NB4 (cell line): ENCODE results near the gene GC.
"Not testable (repeated sequence)": the region's sequence is repeated elsewhere in the genome, so short reads cannot be mapped to it uniquely, and the experiment has no call there.

ENCODE experiments used
- DNase-seq: peaks from one replicate; pipeline ENCODE4 v3.0.0; 2010; ENCODE audit warnings: low read depth
- H3K4me3 ChIP-seq: one replicate; pipeline ENCODE4 v1.5.1; 2011; ENCODE audit warnings: mild to moderate bottlenecking, low read depth, low read length, moderate library complexity
- CTCF ChIP-seq: IDR thresholded peaks from one replicate; pipeline ENCODE4 v1.5.1; 2012; ENCODE audit warnings: low read depth, low read length
- MAX ChIP-seq: IDR thresholded peaks from 2 replicates; pipeline ENCODE4 v1.6.1; 2011; ENCODE audit warnings: low read depth, low read length
- MYC ChIP-seq: IDR thresholded peaks from 2 replicates; pipeline ENCODE4 v1.6.1; 2011; ENCODE audit warnings: low read depth, low read length
- POLR2A ChIP-seq: IDR thresholded peaks from 2 replicates; pipeline ENCODE4 v1.6.1; 2011; ENCODE audit warnings: mild to moderate bottlenecking; ENCODE audit not compliant: insufficient read length; ENCODE audit errors: extremely low read depth

The GC gene

DNA sequence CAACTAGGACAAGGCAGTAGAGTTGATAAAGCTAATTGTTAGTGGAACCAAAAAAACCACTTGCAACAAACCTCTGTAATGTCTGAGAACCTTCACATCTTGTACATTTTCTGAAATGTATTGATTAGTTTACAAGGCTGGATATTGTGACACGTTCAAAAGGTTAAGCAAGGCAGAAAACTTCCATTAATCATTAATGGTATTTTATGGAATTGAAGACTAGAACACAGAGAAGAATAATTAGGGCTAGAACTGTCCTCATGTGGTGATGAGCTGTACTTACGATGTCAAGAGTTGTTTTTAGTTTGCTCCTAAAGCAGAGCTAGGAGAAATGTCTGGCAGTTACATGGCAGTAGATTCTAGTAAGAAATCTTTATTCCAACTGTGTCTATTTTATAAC is 12.3 kb downstream of the GC start:
- H3K4me3 ChIP-seq: no peak overlapping the region
- no peak for DNase-seq
- TF ChIP-seq MYC (no peak), MAX (no peak), POLR2A (no peak), CTCF (no peak)

- no peak for DNase-seq
- TF ChIP-seq POLR2A (no peak), MYC (no peak), CTCF (no peak), MAX (no peak)
- H3K4me3 ChIP-seq: no peak overlapping the region
Observed at GRCh38 chr4:71769434-71769833, 14.4 kb downstream of the GC start.

DNA sequence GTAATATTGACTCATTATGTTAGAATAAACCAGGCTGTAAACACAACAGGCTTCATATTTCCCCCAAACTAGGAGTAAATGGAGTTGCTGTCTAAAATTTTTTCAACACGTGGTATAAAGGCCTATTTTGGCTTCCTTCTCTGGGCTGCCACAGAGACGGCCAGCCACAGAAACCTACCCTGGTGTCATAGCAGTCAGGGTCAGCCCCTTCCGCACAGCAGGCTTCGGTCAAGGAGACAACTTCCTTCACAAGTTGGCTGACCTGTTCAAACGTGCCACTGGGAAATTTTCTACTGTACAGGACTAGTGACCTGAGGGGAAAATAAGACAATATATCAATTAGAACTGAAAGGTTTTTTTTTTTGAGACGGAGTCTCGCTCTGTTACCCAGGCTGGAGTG is 15.8 kb downstream of the GC start:
- no peak for DNase-seq
- TF ChIP-seq MAX (no peak), POLR2A (no peak)
- H3K4me3 ChIP-seq: no peak overlapping the region

DNA sequence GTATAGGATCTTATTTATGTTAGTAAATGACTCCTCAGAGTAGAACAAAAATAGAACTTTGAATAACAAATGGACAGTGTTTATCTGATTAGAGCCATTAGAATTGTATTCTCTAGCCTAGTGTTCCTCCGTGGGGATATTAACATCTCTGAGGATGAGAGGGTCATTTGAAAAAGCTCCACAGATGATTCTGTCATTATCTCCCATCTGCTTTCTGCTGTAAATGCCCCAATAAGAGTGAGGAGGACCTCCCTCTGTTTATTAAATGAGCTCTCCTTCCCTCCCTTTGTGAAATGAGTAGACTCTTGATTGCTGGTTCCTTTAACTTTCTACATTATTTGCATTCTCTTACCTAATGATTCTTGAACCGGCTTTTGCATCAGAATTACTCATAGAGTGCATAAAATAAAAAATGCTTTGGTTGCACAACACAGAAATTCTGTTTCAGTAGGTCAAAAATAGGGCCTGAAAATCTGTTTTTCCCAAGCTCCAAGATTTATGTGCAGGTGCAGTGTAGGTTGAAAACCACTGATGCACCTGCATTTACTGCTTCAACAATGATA is 18.0 kb downstream of the GC start:
- TF ChIP-seq MYC: no peak
- TF ChIP-seq MAX: no peak
- H3K4me3 ChIP-seq: no peak overlapping the region
- DNase-seq: no peak

DNA sequence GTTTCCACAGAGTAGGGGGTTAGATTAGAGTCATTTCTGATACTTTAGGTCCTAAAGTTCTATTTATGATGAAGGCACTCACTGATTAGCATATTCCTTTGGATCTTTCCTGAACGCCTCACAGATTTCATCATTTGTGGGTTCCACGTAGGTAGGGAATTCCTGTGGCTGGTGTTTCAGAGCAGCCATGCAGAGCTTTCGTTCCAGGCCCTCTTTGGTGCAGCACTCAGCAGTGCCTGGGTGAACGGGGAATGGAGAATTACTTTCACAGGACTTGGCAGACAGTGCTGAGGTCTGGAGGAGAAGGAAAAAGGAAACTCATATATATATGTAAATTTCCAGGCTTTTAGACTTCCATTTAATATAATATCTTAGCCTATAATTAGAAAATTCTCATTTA is 18.5 kb downstream of the GC start:
- no peak for DNase-seq
- no peak overlapping the region for H3K4me3 ChIP-seq
- no peak for TF ChIP-seq POLR2A

DNA sequence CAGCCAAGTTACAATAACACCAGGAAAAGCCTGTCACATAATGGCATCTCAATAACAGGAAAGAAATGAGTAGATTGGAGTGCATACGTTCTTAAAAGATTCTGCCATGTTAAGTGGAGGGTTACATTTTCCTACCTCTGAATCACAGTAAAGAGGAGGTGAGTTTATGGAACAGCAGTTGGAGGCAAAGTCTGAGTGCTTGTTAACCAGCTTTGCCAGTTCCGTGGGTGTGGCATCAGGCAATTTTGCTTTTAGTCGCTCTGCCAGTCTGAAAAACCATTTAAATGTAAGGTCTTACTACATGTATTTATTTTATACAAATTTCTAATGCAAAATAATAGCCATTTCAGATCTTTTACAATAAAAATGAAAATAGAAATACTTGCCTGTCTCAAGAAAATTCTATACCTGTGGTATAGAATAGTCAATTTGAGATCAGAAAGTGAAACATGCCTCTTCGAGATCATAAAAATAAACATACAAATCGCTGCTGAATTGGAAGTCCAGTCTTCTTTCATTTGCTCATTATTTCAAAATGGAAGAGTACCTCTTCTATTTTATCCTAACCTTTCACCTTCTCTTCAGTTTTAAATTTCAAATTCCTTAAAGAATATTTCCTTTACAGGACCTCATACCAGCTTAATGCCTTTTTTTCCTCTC is 31.4 kb downstream of the GC start:
- H3K4me3 ChIP-seq: no peak overlapping the region
- no peak for TF ChIP-seq POLR2A
- no peak for TF ChIP-seq CTCF
- no peak for TF ChIP-seq MYC
- no peak for TF ChIP-seq MAX

GRCh38 chr4:71749008-71749594 is 34.8 kb downstream of the GC start:
- no peak for DNase-seq

More for the DNA sequence above, 31.4 kb downstream of the GC start:
- no peak for DNase-seq

DNA sequence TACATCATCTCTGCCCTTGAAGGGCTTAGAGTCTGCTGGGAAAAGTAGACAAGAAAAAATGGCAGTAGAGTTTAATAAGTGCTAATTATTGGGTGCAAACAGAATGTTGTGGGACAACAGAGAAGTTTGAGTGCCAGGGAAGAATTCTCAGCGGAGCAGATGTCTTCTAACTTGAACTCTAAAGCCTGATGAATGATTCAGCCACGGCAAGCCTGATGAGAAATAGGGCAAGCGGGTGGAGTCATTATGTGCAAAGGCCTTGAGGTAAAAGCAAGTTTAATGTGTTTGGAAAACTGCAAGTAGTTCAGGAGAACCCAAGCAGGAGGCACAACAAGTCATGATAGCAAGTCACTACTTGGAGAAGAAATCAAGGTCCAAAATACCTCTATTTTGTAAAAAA is 37.5 kb downstream of the GC start:
- TF ChIP-seq MYC (no peak), POLR2A (no peak), MAX (no peak), CTCF (no peak)
- no peak overlapping the region for H3K4me3 ChIP-seq
- DNase-seq: no peak

More at GRCh38 chr4:71749008-71749594, 34.8 kb downstream of the GC start:
- TF ChIP-seq MYC: no peak
- H3K4me3 ChIP-seq: no peak overlapping the region

DNA sequence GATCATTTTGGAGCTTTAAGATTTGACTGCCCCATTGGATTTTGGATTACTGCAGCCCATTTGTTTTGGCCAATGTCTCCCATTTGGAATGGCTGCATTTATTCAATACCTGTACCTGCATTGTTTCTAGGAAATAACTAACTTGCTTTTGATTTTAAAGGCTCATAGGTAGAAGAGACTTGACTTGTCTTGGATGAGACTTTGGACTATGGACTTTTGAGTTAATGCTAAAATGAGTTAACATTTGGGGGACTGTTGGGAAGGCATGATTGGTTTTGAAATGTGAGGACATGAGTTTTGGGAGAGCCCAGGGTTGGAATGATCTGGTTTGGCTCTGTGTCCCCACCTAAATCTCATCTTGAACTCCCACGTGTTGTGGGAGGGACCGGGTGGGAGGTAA is 45.1 kb downstream of the GC start:
- not testable (repeated sequence) for DNase-seq, H3K4me3 ChIP-seq
